DND-41 (cell line): ENCODE results near the gene GNS.

ENCODE experiments used
- CTCF ChIP-seq: IDR thresholded peaks from 2 replicates; pipeline ENCODE4 v1.5.1; 2012; ENCODE audit warnings: borderline replicate concordance, low read length, moderate library complexity, mild to moderate bottlenecking; ENCODE audit not compliant: poor library complexity, severe bottlenecking; ENCODE audit errors: extremely low read depth
- EZH2 ChIP-seq: IDR thresholded peaks from 3 replicates; pipeline ENCODE4 v1.6.1; 2012; ENCODE audit warnings: borderline replicate concordance, low read depth, mild to moderate bottlenecking, moderate library complexity, low read length, inconsistent platforms; ENCODE audit not compliant: severe bottlenecking

- no peak for TF ChIP-seq CTCF
- TF ChIP-seq EZH2, result no peak
Measured at GRCh38 chr12:64701283-64701682, 57.9 kb downstream of the GNS start.
